ENCODE data around the gene ACAA1. TPM values are rescaled to one million over a fixed set of nuclear protein-coding genes. Genes with fewer than 3 reads are reported as not detected.

Gene ACAA1
- total and polyA plus RNA-seq, 9 donors = 27.1 to 50.4 (median 42.7) TPM

DNA sequence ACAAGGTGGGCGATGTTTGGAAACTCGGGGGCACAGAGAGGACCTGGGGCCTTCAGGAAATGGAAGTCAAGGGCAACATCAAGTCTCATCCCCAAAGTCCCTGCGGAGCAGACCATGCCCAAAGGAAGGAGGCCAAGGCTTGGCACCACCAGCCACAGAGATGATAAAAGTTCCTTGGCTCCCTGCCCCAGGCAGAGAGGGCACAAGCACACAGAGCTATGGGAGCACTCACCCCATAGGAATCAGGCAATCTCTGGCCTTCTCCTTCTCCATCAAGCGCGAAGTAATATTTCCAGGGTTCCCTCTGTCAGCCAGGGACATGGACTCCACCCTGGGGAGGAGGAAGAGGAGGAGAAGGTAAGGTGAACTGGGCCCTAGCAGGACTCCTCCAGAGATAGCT lies 7.9 kb downstream of the ACAA1 start:
- Histone ChIP-seq H3K9me3 (no peaks in the 10 kb centered on the region), H3K27me3 (no peaks in the 10 kb centered on the region), H3K4me1 (ENCODE audit: insufficient read depth) (peaks cover 2% of the 10 kb centered on the region), H3K27ac (no peak overlapping the region), H3K36me3 (no peaks in the 10 kb centered on the region), H3K4me3 (no peak overlapping the region)
- 89 to 97% (median 92%) methylated on average over 5 of the region's 5 CpGs for WGBS, 3 donors
- peak in 1 of 5 donors; percentile 9 for DNase-seq
- intact Hi-C loops (cut with DNase I) = no loop called here
- TF ChIP-seq POLR2A (IDR thresholded peaks at IDR 0.05) (no peak), EP300 (IDR thresholded peaks at IDR 0.05) (no peak)
- TF ChIP-seq, protein P1, sequence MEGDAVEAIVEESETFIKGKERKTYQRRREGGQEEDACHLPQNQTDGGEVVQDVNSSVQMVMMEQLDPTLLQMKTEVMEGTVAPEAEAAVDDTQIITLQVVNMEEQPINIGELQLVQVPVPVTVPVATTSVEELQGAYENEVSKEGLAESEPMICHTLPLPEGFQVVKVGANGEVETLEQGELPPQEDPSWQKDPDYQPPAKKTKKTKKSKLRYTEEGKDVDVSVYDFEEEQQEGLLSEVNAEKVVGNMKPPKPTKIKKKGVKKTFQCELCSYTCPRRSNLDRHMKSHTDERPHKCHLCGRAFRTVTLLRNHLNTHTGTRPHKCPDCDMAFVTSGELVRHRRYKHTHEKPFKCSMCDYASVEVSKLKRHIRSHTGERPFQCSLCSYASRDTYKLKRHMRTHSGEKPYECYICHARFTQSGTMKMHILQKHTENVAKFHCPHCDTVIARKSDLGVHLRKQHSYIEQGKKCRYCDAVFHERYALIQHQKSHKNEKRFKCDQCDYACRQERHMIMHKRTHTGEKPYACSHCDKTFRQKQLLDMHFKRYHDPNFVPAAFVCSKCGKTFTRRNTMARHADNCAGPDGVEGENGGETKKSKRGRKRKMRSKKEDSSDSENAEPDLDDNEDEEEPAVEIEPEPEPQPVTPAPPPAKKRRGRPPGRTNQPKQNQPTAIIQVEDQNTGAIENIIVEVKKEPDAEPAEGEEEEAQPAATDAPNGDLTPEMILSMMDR (IDR thresholded peaks at IDR 0.05) = no peak

- no peak overlapping the region for H3K27ac ChIP-seq
- TF ChIP-seq, protein P1 (IDR thresholded peaks at IDR 0.05) = no peak
- TF ChIP-seq EP300 (IDR thresholded peaks at IDR 0.05) (no peak), POLR2A (IDR thresholded peaks at IDR 0.05) (no peak)
- 94 to 100% (median 100%) methylated on average over 1 of the region's 1 CpG for WGBS, 3 donors
- H3K4me1 ChIP-seq (ENCODE audit: insufficient read depth) = peaks cover 2% of the 10 kb centered on the region
- H3K36me3 ChIP-seq = no peaks in the 10 kb centered on the region
- H3K9me3 ChIP-seq = no peaks in the 10 kb centered on the region
- no peaks in the 10 kb centered on the region for H3K27me3 ChIP-seq
- peak in 1 of 5 donors; percentile 4 for DNase-seq
- no peak overlapping the region for H3K4me3 ChIP-seq
- intact Hi-C loops (cut with DNase I) = no loop called here
These were observed 8.6 kb downstream of the ACAA1 start for GRCh38 chr3:38128303-38128655.

DNA sequence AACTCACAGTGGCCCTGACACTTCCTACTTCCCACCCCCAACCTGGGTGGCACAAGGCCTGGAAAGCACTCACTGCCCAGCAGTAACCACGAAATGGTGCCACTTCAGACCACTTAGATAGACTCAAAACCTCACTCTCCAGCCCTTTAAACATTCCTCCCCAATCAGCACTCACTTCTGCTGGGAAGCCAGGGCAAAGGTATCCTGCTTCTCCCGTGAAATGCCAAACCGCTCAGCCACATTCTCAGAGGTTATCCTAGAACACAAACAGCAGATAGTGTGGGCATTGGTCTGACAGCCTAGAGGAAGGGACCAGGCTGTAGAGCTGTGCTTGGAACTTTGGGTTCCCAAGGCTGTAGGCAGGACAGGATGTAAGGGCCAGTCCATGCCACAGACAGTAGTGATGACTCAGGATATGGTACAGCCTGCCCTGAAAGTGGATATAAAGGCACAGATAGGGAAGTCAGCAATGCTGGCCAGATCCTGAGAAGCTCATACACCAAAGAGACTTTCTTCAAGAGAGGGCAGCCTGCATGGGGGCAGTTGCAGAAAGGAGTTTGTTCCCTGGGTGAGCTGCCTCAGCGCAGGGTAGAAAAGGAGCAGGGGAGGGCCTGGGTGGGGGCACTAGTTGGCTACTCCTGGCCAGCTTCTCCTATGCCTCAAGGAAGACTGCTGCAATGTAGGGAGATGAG lies 9.2 kb downstream of the ACAA1 start:
- TF ChIP-seq POLR2A (IDR thresholded peaks at IDR 0.05) = no peak
- 93 to 95% (median 95%) methylated on average over 4 of the region's 4 CpGs for WGBS, 3 donors
- intact Hi-C loops (cut with DNase I) = no loop called here
- no peaks in the 10 kb centered on the region for H3K27me3 ChIP-seq
- H3K9me3 ChIP-seq = no peaks in the 10 kb centered on the region
- peak in 1 of 5 donors; percentile 4 for DNase-seq
- peaks cover 2% of the 10 kb centered on the region for H3K4me1 ChIP-seq (ENCODE audit: insufficient read depth)
- H3K4me3 ChIP-seq = no peak overlapping the region
- H3K36me3 ChIP-seq = no peaks in the 10 kb centered on the region
- H3K27ac ChIP-seq = no peak overlapping the region

- peak in 1 of 5 donors; percentile 8 for DNase-seq
- no peak for TF ChIP-seq POLR2A (IDR thresholded peaks at IDR 0.05)
- TF ChIP-seq, protein P1 (IDR thresholded peaks at IDR 0.05) = no peak
- TF ChIP-seq EP300 (IDR thresholded peaks at IDR 0.05) = no peak
- H3K27ac ChIP-seq = no peak overlapping the region
- WGBS, 3 donors = 90 to 99% (median 94%) methylated on average over 5 to 6 of the region's 6 CpGs
- no peaks in the 10 kb centered on the region for H3K9me3 ChIP-seq
- no peaks in the 10 kb centered on the region for H3K27me3 ChIP-seq
- H3K4me1 ChIP-seq (ENCODE audit: insufficient read depth) = no peaks in the 10 kb centered on the region
- no peaks in the 10 kb centered on the region for H3K36me3 ChIP-seq
- intact Hi-C loops (cut with DNase I) = no loop called here
- H3K4me3 ChIP-seq = no peak overlapping the region
These were observed 10.6 kb downstream of the ACAA1 start for GRCh38 chr3:38126121-38126892.

Measured in ovary (tissue), 9 donors.